HG03342 (cell line): ENCODE results near the gene OR4N2.
"Not testable (repeated sequence)": the region's sequence is repeated elsewhere in the genome, so short reads cannot be mapped to it uniquely, and the experiment has no call there.

Experiments used
- ATAC-seq: cut with Tn5 transposase; IDR thresholded peaks from one replicate; pipeline ENCODE4 v1.9.1; 2021; ENCODE audit warnings: mild to moderate bottlenecking, moderate library complexity; ENCODE audit not compliant: unreplicated experiment

Gene OR4N2, protein sequence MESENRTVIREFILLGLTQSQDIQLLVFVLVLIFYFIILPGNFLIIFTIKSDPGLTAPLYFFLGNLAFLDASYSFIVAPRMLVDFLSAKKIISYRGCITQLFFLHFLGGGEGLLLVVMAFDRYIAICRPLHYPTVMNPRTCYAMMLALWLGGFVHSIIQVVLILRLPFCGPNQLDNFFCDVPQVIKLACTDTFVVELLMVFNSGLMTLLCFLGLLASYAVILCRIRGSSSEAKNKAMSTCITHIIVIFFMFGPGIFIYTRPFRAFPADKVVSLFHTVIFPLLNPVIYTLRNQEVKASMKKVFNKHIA

GRCh38 chr14:19803470-19803869, at the start of gene OR4N2:
Gene OR4N2 (plus strand): TSS chr14:19803770. CDS start chr14:19827449, 23,679 bp downstream.
- ATAC-seq: not testable (repeated sequence)

- no peak for ATAC-seq
Measured at GRCh38 chr14:19754172-19754571, 49.4 kb upstream of the OR4N2 start.

DNA sequence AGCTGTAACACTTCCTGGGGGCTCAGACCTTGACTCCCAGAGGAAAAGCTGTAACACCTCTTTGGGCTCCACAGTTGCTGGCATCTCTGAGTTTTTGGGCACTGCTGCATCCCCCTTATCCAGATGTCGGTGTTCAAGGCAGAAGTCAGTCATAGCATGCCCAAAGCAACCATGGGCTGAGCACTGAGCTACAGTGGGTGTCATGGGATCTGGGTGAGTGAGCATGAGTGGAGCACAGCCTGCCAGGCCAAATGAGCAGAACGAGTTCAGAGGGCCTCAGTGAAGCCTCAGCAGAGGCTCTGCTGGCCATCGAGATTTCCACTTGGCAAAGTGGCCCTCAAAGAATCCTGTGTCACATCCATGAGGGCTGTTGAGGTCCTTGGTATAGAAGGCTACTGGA, 32.1 kb upstream of the OR4N2 start:
- not testable (repeated sequence) for ATAC-seq

DNA sequence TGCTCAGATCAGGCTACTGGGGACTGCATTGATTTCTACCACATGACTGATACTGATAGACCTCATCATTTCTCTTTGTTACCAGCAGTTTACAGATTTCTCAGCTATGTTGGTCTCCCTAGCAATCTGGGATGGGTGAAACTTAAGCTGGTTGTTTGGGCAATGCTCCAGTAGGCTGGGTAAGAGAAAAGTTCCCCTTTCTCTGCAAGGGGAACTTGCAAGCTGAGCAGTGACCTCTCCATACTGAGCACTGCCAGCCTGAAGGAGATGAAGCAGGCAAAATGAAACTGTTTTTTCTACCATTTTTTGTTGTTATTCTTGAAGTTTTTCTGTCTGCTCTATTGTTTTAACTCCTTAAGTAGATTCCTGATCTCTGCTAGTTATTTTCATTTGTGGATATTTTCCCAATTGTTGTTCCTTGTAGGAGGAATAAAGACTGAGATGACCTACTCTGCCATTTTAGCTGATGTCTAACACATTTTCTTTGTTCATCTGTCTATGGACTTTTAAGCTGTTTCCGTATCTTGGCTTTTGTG, 31.6 kb upstream of the OR4N2 start:
- ATAC-seq: no peak

- not testable (repeated sequence) for ATAC-seq
Measured at GRCh38 chr14:19772454-19772853, 31.1 kb upstream of the OR4N2 start.

DNA sequence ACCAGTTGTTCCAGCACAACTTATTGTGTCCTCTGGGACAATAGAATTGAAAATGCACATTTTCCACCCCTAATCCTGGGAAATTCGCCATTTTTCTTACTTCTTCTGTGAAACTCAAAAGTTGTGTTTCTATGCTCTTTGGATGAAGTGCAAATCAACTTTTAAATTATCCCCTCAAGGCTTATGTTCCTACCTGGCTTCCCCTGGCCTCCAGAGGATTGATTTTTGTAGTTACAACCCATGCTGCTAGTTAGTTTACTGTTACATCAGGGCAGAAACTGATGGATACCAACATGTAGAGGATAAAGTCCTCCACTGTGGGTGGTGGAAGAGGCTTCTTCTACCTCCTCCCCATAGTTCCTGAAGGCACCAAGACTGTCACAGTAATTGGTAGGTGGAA, 30.4 kb upstream of the OR4N2 start, which contains the start of gene OR4M1:
Gene OR4M1 (plus strand): TSS at position 301 of the 400 bp plus-strand sequence. CDS start 6,819 bp downstream, outside the sequence.
- ATAC-seq: not testable (repeated sequence)

GRCh38 chr14:19775587-19775986, 28.0 kb upstream of the OR4N2 start:
- ATAC-seq: no peak

GRCh38 chr14:19785848-19786247, 17.7 kb upstream of the OR4N2 start:
- ATAC-seq: not testable (repeated sequence)

DNA sequence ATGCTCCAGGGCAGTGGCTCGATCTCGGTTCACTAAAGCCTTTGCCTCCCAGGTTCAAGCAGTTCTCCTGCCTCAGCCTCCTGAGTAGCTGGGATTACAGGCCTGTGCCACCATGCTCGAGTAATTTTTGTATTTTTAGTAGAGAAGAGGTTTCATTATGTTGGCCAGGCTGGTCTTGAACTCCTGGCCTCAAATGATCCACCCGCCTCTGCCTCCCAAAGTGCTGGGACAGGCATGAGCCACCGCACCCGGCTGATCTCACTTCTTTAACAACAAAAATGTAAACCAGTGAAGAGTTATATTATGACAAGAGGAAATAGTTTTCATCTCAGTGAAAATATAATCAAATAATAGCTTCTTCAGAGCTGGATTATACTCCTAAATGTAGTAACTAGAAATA, 16.3 kb upstream of the OR4N2 start:
- ATAC-seq: not testable (repeated sequence)

GRCh38 chr14:19788150-19788549, 15.4 kb upstream of the OR4N2 start:
- ATAC-seq: not testable (repeated sequence)

- ATAC-seq: not testable (repeated sequence)
Measured at GRCh38 chr14:19796520-19797108, 7.0 kb upstream of the OR4N2 start.

DNA sequence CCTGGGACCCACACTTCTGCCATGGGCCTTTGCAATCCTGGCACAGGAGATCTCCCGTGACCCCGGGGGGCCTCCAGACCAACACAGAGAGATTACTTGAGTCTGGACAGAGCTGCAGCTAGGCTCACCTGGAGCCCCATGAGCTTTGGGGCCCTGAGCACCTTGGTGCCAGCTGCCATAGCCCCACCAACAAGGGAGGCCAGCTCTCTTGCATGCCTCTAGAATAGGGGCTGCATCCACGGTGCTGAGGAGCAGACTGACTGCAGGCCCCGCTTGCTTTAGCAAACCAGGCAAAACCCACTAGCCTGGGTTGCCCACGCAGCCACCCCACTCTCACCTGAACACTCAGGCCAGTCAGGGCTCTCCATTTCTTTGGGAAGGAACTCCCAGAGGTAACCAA, 3.7 kb upstream of the OR4N2 start:
- ATAC-seq: no peak

DNA sequence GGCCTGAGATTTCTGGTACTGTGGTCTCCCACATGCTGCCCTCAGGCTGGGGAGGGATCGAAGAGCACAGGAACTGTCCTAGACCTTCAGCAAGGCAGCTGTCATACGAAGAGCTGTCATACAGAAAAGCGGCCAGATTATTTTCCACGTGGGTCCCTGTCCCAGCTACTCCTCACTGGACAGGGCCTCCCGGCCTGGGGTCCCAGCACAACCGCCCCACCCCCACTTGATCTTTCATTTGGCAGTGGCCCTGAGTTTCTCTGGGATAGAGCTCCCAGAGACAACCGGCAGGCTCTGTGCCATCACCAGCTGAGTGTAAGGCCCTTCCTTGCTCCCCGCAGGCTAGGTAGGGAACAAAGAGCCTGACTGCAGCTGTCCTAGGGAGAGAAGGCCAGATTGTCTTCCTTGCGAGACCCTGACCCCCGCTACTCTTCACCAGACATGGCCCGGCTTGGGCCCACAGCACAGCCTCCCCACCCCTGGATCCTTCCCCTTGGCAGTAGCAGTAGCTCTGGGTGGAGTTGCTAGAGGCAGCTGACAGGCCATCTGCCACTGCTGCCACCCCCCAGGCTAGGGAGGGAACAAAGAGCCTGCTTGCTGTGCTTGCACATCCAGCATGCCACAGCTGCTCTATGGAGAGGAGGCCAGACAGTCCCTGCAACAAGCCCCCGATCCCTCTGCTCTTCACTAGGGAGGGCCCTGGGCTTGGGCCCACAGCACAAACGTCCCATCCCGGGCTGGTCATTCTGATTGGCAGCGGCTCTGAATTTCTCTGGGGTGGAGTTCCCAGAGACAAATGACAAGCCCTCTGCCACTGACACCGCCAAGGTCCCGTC, 3.1 kb upstream of the OR4N2 start:
- ATAC-seq: no peak

- no peak for ATAC-seq
Measured at GRCh38 chr14:19801118-19801464, 2.5 kb upstream of the OR4N2 start.

GRCh38 chr14:19813171-19813920, 9.8 kb downstream of the OR4N2 start:
- ATAC-seq: not testable (repeated sequence)

DNA sequence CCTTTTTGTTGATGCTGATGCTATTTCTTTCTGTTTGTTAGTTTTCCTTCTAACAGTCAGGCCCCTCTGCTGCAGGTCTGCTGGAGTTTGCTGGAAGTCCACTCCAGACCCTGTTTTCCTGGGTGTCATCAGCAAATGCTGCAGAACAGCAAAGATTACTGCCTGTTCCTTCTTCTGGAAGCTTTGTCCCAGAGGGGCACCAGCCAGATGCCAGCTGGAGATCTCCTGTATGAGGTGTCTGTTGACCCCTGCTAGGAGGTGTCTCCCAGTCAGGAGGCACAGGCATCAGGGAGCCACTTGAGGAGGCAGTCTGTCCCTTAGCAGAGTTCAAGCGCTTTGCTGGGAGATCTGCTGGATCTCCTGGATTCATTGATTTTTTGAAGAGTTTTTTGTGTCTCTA, 16.3 kb downstream of the OR4N2 start:
- ATAC-seq: not testable (repeated sequence)

DNA sequence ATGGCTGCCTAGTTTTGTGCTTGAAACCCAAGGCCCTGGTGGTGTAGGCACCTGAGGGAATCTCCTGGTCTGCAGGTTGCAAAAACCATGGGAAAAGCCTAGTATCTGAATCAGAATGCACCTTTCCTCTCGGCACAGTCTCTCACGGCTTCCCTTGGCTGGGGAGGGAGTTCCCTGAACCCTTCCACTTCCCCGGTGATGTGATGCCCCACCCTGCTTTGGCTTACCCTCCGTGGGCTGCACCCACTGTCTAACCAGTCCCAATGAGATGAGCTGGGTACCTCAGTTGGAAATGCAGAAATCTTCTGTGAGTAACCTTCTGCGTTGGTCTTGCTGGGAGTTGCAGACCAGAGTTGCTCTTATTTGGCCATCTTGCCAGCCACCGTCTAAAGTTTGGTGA, 17.4 kb downstream of the OR4N2 start:
- not testable (repeated sequence) for ATAC-seq

DNA sequence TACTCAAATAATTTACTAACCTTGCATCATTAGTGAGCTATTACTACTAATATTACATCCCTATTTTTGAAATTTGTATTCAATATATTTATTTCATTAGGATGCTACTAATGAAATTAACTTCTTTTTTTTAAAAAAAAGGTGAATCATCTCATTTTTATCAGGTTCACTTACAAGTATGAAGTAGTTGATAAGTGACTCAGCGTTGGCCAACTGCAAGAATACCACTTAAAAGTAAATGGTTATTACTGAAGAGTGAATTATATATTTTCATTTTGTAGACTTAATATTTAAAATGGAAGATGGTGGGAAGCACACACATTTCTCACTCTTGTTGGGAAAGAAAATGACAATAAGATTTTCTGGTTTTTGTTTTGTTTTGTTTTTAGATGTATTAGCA, 19.6 kb downstream of the OR4N2 start:
- no peak for ATAC-seq

DNA sequence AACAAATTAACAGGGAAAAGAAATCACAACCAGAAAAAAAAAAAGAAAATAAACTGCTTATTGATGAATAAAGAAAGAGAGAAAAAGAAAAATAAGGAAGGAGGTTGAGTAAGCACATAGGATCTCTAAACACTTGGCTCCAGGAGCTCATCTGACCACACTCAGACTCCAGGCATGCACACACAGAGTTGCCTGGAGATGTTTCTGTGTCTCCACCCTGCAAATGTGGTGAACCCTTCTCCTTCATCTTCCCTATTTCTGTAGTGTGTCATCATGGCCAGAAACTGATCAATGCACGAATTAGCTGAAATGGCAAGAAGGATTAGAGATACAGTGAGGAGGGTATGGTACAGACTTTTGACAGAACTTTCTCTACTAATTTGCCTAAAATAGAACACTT, 20.2 kb downstream of the OR4N2 start:
- ATAC-seq: no peak

DNA sequence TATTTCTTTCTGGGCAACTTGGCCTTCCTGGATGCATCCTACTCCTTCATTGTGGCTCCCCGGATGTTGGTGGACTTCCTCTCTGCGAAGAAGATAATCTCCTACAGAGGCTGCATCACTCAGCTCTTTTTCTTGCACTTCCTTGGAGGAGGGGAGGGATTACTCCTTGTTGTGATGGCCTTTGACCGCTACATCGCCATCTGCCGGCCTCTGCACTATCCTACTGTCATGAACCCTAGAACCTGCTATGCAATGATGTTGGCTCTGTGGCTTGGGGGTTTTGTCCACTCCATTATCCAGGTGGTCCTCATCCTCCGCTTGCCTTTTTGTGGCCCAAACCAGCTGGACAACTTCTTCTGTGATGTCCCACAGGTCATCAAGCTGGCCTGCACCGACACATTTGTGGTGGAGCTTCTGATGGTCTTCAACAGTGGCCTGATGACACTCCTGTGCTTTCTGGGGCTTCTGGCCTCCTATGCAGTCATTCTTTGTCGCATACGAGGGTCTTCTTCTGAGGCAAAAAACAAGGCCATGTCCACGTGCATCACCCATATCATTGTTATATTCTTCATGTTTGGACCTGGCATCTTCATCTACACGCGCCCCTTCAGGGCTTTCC, 24.2 kb downstream of the OR4N2 start:
- ATAC-seq: not testable (repeated sequence)
